ENCODE data around the gene VARS1. TPM values are rescaled to one million over a fixed set of nuclear protein-coding genes. Genes with fewer than 3 reads are reported as not detected.
"Not testable (repeated sequence)": the region's sequence is repeated elsewhere in the genome, so short reads cannot be mapped to it uniquely, and the experiment has no call there.

VARS1 gene
- total RNA-seq (10 to 100 TPM; 43.9 to 44.2 TPM), total RNA-seq (24.8 to 326 (median 58.4) reads per million in 172 experiments)
- polyA plus RNA-seq (2013, experiment 1 of 2): 31.4 TPM
- 36.7 TPM for polyA plus RNA-seq (2013, experiment 2 of 2)

GRCh38 chr6:31795616-31796298 lies at the start of gene VARS1:
Gene VARS1, minus strand, starts transcription at chr6:31795752. Its CDS starts 535 bp downstream, at chr6:31795217.
- TF ChIP-seq, protein P1, sequence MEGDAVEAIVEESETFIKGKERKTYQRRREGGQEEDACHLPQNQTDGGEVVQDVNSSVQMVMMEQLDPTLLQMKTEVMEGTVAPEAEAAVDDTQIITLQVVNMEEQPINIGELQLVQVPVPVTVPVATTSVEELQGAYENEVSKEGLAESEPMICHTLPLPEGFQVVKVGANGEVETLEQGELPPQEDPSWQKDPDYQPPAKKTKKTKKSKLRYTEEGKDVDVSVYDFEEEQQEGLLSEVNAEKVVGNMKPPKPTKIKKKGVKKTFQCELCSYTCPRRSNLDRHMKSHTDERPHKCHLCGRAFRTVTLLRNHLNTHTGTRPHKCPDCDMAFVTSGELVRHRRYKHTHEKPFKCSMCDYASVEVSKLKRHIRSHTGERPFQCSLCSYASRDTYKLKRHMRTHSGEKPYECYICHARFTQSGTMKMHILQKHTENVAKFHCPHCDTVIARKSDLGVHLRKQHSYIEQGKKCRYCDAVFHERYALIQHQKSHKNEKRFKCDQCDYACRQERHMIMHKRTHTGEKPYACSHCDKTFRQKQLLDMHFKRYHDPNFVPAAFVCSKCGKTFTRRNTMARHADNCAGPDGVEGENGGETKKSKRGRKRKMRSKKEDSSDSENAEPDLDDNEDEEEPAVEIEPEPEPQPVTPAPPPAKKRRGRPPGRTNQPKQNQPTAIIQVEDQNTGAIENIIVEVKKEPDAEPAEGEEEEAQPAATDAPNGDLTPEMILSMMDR (IDR thresholded peaks at IDR 0.05): peak; percentile 76
- Mint-ChIP-seq H3K4me1 (ENCODE audit: low read depth) (peaks cover 38% of the 10 kb centered on the region), H3K36me3 (ENCODE audit: low read depth) (peaks cover 34% of the 10 kb centered on the region), H3K4me3 (peak within 1 kb of the TSS; percentile 97), H3K27ac (peak within 1 kb of the TSS; percentile 54), H3K9me3 (no peaks in the 10 kb centered on the region), H3K27me3 (no peaks in the 10 kb centered on the region)
- DNase-seq: peak; percentile 69 to 94 (median 80)
- ChIA-PET POLR2A (interaction anchor here (0.6 to 3.2 kb wide), 21 partner anchors 11 to 1178 kb away, joined by 3 to 28 read pairs (median 4); partner anchors contain the start of genes CLIC1, DXO, GPANK1 and HSPA1A), CTCF (interaction anchor here (1.1 to 2.4 kb wide), 11 partner anchors 10 to 142 kb away, joined by 4 to 27 read pairs (median 8); partner anchors contain the start of genes CLIC1, DDAH2, HSPA1A and HSPA1L)
- H3K4me1 ChIP-seq (ENCODE audit: insufficient read depth, low read length): peaks cover 49% of the 10 kb centered on the region
- peak within 1 kb of the TSS; percentile 77 for H3K4me3 ChIP-seq (ENCODE audit: low read length)
- peak; percentile 79 for ATAC-seq (ENCODE audit: poor library complexity)
- intact Hi-C loops (cut with DNase I, micrococcal nuclease): loop anchor here (2.0 to 5.0 kb wide), 5 partner anchors 19 to 65 kb away; partner anchors contain the start of genes HSPA1A (in 1 of the 2), HSPA1B (in 1 of the 2) and HSPA1L (in 1 of the 2)
- H3K9me3 ChIP-seq (ENCODE audit: control insufficient read depth in 1 of 2, insufficient read depth in 1 of 2, low read length in 2 of 2): no peaks in the 10 kb centered on the region
- no peaks in the 10 kb centered on the region for H3K27me3 ChIP-seq (ENCODE audit: control insufficient read depth in 1 of 2, insufficient read depth in 2 of 2, low read length in 2 of 2)
- H3K36me3 ChIP-seq (ENCODE audit: insufficient read depth, low read length): peaks cover 7% of the 10 kb centered on the region
- H3K27ac ChIP-seq (ENCODE audit: low read depth in 1 of 2, low read length in 2 of 2): peak within 1 kb of the TSS; percentile 81 to 90

DNA sequence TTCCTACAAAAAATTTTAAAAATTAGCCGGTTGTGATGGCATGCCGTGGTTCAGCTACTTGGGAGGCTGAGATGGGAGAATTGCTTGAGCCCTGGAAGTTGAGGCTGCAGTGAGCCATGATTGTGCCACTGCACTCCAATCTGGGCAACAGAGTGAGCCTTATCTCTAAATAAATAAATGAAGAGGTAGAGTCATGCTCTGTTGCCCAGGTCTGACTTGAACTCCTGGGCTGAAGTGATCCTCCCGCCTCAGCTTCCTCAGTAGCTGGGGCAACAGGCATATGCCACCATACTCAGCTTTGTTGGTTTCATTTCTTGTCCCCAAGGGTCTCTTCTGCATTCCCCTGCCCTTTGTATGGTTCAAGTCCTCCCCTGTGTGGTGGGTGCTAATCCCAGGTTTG lies 49.0 kb upstream of the VARS1 start:
- intact Hi-C loops (cut with DNase I, micrococcal nuclease): no loop called here
- POLR2A ChIA-PET: interaction anchor here (1.0 to 2.4 kb wide), 2 partner anchors 18 to 141 kb away, joined by 3 to 7 read pairs; partner anchors contain the start of genes ABHD16A and NEU1
- no peak overlapping the region for H3K4me3 Mint-ChIP-seq
- H3K27ac Mint-ChIP-seq: no peak overlapping the region
- no peaks in the 10 kb centered on the region for H3K9me3 Mint-ChIP-seq
- Histone ChIP-seq H3K4me3 (ENCODE audit: low read length) (no peak overlapping the region), H3K9me3 (ENCODE audit: control insufficient read depth in 1 of 2, insufficient read depth in 1 of 2, low read length in 2 of 2) (no peaks in the 10 kb centered on the region), H3K4me1 (ENCODE audit: insufficient read depth, low read length) (no peaks in the 10 kb centered on the region), H3K27ac (ENCODE audit: low read depth in 1 of 2, low read length in 2 of 2) (no peak overlapping the region), H3K27me3 (ENCODE audit: control insufficient read depth in 1 of 2, insufficient read depth in 2 of 2, low read length in 2 of 2) (no peaks in the 10 kb centered on the region), H3K36me3 (ENCODE audit: insufficient read depth, low read length) (peaks cover 34% of the 10 kb centered on the region)
- TF ChIP-seq, protein P1 (IDR thresholded peaks at IDR 0.05): no peak
- H3K27me3 Mint-ChIP-seq: no peaks in the 10 kb centered on the region
- peaks cover 27% of the 10 kb centered on the region for H3K36me3 Mint-ChIP-seq (ENCODE audit: low read depth)
- ATAC-seq (ENCODE audit: poor library complexity) (no peak), DNase-seq (no peak)
- peaks cover 2% of the 10 kb centered on the region for H3K4me1 Mint-ChIP-seq (ENCODE audit: low read depth)
- CTCF ChIA-PET: no interaction called here

DNA sequence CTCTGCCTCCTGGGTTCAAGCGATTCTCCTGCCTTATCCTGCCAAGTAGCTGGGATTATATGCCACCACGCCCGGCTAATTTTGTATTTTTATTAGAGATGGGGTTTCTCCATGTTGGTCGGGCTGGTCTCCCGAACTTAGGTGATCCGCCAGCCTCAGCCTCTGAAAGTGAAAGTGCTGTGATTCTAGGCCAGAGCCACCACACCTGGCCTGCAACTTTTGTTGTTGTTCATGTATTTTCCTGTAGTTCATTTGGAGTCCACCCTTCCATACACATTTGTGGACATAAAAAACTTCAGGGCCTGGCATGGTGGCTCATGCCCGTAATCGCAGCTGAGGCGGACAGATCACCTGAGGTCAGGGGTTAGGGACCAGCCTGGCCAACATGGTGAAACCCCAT lies 46.5 kb upstream of the VARS1 start:
- no peaks in the 10 kb centered on the region for H3K9me3 ChIP-seq (ENCODE audit: control insufficient read depth in 1 of 2, insufficient read depth in 1 of 2, low read length in 2 of 2)
- no peak for DNase-seq
- TF ChIP-seq, protein P1 (IDR thresholded peaks at IDR 0.05): no peak
- H3K36me3 Mint-ChIP-seq (ENCODE audit: low read depth): peaks cover 48% of the 10 kb centered on the region
- no peaks in the 10 kb centered on the region for H3K27me3 Mint-ChIP-seq
- H3K4me1 ChIP-seq (ENCODE audit: insufficient read depth, low read length): peaks cover 21% of the 10 kb centered on the region
- peaks cover 58% of the 10 kb centered on the region for H3K36me3 ChIP-seq (ENCODE audit: insufficient read depth, low read length)
- H3K27ac Mint-ChIP-seq: no peak overlapping the region
- CTCF ChIA-PET: no interaction called here
- no peak for ATAC-seq (ENCODE audit: poor library complexity)
- H3K4me3 ChIP-seq (ENCODE audit: low read length): no peak overlapping the region
- no peak overlapping the region for H3K4me3 Mint-ChIP-seq
- no peaks in the 10 kb centered on the region for H3K9me3 Mint-ChIP-seq
- H3K4me1 Mint-ChIP-seq (ENCODE audit: low read depth): peaks cover 18% of the 10 kb centered on the region
- H3K27me3 ChIP-seq (ENCODE audit: control insufficient read depth in 1 of 2, insufficient read depth in 2 of 2, low read length in 2 of 2): no peaks in the 10 kb centered on the region
- POLR2A ChIA-PET: no interaction called here
- intact Hi-C loops (cut with DNase I, micrococcal nuclease): no loop called here
- H3K27ac ChIP-seq (ENCODE audit: low read depth in 1 of 2, low read length in 2 of 2): no peak overlapping the region

DNA sequence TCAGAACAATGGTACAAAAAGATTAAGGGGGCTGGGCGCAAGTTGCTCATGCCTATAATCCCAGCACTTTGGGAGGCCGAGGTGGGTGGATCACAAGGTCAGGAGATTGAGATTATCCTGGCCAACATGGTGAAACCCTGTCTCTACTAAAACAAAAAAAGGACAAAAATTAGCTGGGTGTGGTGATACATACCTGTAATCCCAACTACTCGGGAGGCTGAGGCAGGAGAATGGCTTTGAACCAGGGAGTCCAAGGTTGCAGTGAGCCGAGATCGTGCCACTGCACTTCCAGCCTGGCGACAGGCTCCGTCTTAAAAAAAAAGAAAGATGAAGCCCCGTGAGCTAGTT lies 44.2 kb upstream of the VARS1 start:
- peaks cover 37% of the 10 kb centered on the region for H3K4me1 Mint-ChIP-seq (ENCODE audit: low read depth)
- H3K4me3 Mint-ChIP-seq: not testable (repeated sequence)

More for the DNA sequence above, 44.2 kb upstream of the VARS1 start:
- CTCF ChIA-PET: interaction anchor here (0.8 to 1.7 kb wide), 2 partner anchors 10 to 48 kb away, joined by 4 read pairs; no protein-coding TSS in a partner anchor
- Histone ChIP-seq H3K4me1 (ENCODE audit: insufficient read depth, low read length) (peaks cover 38% of the 10 kb centered on the region), H3K36me3 (ENCODE audit: insufficient read depth, low read length) (peaks cover 57% of the 10 kb centered on the region)
- H3K27me3 Mint-ChIP-seq; ATAC-seq (ENCODE audit: poor library complexity); DNase-seq; H3K9me3 Mint-ChIP-seq; H3K4me3 ChIP-seq (ENCODE audit: low read length); H3K27ac ChIP-seq (ENCODE audit: low read depth in 1 of 2, low read length in 2 of 2); H3K27ac Mint-ChIP-seq; H3K9me3 ChIP-seq (ENCODE audit: control insufficient read depth in 1 of 2, insufficient read depth in 1 of 2, low read length in 2 of 2); H3K27me3 ChIP-seq (ENCODE audit: control insufficient read depth in 1 of 2, insufficient read depth in 2 of 2, low read length in 2 of 2): not testable (repeated sequence)
- intact Hi-C loops (cut with DNase I, micrococcal nuclease): loop anchor here in 1 of 2 experiments (10.0 kb wide), 1 partner anchor 255 kb away; the partner anchor contains the start of genes LST1 and LTB
- peaks cover 63% of the 10 kb centered on the region for H3K36me3 Mint-ChIP-seq (ENCODE audit: low read depth)
- POLR2A ChIA-PET: interaction anchor here (0.9 to 2.7 kb wide), 3 partner anchors 8 to 23 kb away, joined by 3 to 8 read pairs (median 5); partner anchors contain the start of genes HSPA1B and NEU1
